PFSK-1 (cell line): ENCODE data around the gene RBBP8.

ENCODE experiments used
- FOXP2 ChIP-seq: optimal IDR thresholded peaks from 2 replicates; pipeline ENCODE3; 2011; ENCODE audit warnings: borderline replicate concordance, control low read depth, inconsistent platforms; ENCODE audit not compliant: insufficient read depth; ENCODE audit errors: extremely low read length, extremely low read depth
- POLR2AphosphoS5 ChIP-seq: IDR thresholded peaks from 2 replicates; pipeline ENCODE4 v1.6.1; 2012; ENCODE audit warnings: low read depth, mild to moderate bottlenecking, control low read depth, low read length, moderate library complexity
- REST ChIP-seq, 2 experiments: IDR thresholded peaks; 2 replicates each; pipeline versions ENCODE4 v1.6.1 to v1.8.0; 2011 to 2012; ENCODE audit warnings: low read depth in 2 of 2, low read length in 2 of 2, control low read depth in 1 of 2, inconsistent platforms in 1 of 2, mild to moderate bottlenecking in 1 of 2, moderate library complexity in 1 of 2; ENCODE audit not compliant: insufficient read depth in 1 of 2
- SIN3A ChIP-seq: IDR thresholded peaks from 2 replicates; pipeline ENCODE4 v1.6.1; 2012; ENCODE audit warnings: mild to moderate bottlenecking, low read length, moderate library complexity, borderline replicate concordance; ENCODE audit not compliant: insufficient read depth
- TAF1 ChIP-seq: IDR thresholded peaks from 2 replicates; pipeline ENCODE4 v1.6.1; 2012; ENCODE audit warnings: low read length, control low read depth, borderline replicate concordance; ENCODE audit not compliant: insufficient read depth

RBBP8 gene

GRCh38 chr18:23062011-23062410 is 128.9 kb downstream of the RBBP8 start:
- TF ChIP-seq POLR2AphosphoS5 (no peak), FOXP2 (no peak), TAF1 (no peak), SIN3A (no peak), REST (IDR thresholded peaks at IDR 0.05; ENCODE audit: insufficient read depth in 1 of 2, low read depth in 2 of 2, low read length in 2 of 2) (no peak)

- TF ChIP-seq REST (IDR thresholded peaks at IDR 0.05; ENCODE audit: insufficient read depth in 1 of 2, low read depth in 2 of 2, low read length in 2 of 2) (no peak), FOXP2 (no peak), POLR2AphosphoS5 (no peak), SIN3A (no peak), TAF1 (no peak)
These were observed 130.4 kb downstream of the RBBP8 start for GRCh38 chr18:23063502-23063901.

- TF ChIP-seq TAF1 (no peak), SIN3A (no peak), FOXP2 (no peak), POLR2AphosphoS5 (no peak), REST (IDR thresholded peaks at IDR 0.05; ENCODE audit: insufficient read depth in 1 of 2, low read depth in 2 of 2, low read length in 2 of 2) (no peak)
These were observed 132.2 kb downstream of the RBBP8 start for GRCh38 chr18:23065234-23065806.

GRCh38 chr18:23066060-23066459 is 132.9 kb downstream of the RBBP8 start:
- TF ChIP-seq POLR2AphosphoS5 (no peak), REST (IDR thresholded peaks at IDR 0.05; ENCODE audit: insufficient read depth in 1 of 2, low read depth in 2 of 2, low read length in 2 of 2) (no peak), SIN3A (no peak), FOXP2 (no peak), TAF1 (no peak)
